HG02870 (cell line): ENCODE data around the gene CHMP1A.
"Not testable (repeated sequence)": the region's sequence is repeated elsewhere in the genome, so short reads cannot be mapped to it uniquely, and the experiment has no call there.

Source experiments
- ATAC-seq: cut with Tn5 transposase; IDR thresholded peaks from one replicate; pipeline ENCODE4 v1.9.1; 2021; ENCODE audit warnings: mild to moderate bottlenecking, moderate library complexity; ENCODE audit not compliant: unreplicated experiment

CHMP1A gene

GRCh38 chr16:89661215-89661614 lies 3.7 kb upstream of the CHMP1A start:
- no peak for ATAC-seq

- ATAC-seq = no peak
Observed at GRCh38 chr16:89660146-89660545, 2.6 kb upstream of the CHMP1A start.

GRCh38 chr16:89658221-89658879 lies 842 bp upstream of the CHMP1A start:
- ATAC-seq = no peak

GRCh38 chr16:89656435-89657121 lies 930 bp downstream of the CHMP1A start:
- no peak for ATAC-seq

GRCh38 chr16:89655062-89655643 lies 2.4 kb downstream of the CHMP1A start:
- no peak for ATAC-seq

- ATAC-seq = no peak
Observed at GRCh38 chr16:89653656-89654295, 3.7 kb downstream of the CHMP1A start.

GRCh38 chr16:89651584-89651983 lies 5.9 kb downstream of the CHMP1A start:
- ATAC-seq = no peak

GRCh38 chr16:89646906-89647305 lies 10.6 kb downstream of the CHMP1A start:
- ATAC-seq = no peak

- ATAC-seq = no peak
Observed at GRCh38 chr16:89646270-89646669, 11.2 kb downstream of the CHMP1A start.

- no peak for ATAC-seq
Observed at GRCh38 chr16:89645122-89645521, 12.4 kb downstream of the CHMP1A start.

GRCh38 chr16:89643769-89644300 lies 13.7 kb downstream of the CHMP1A start:
- no peak for ATAC-seq

GRCh38 chr16:89642574-89642973 lies 14.9 kb downstream of the CHMP1A start:
- ATAC-seq = no peak

GRCh38 chr16:89641458-89642119 lies 15.9 kb downstream of the CHMP1A start:
- ATAC-seq = no peak

- no peak for ATAC-seq
Observed at GRCh38 chr16:89639385-89639784, 18.1 kb downstream of the CHMP1A start.

GRCh38 chr16:89638455-89638854 lies 19.1 kb downstream of the CHMP1A start:
- no peak for ATAC-seq

- no peak for ATAC-seq
Observed at GRCh38 chr16:89637379-89637778, 20.1 kb downstream of the CHMP1A start.

- no peak for ATAC-seq
Observed at GRCh38 chr16:89636663-89637062, 20.8 kb downstream of the CHMP1A start.

GRCh38 chr16:89634463-89635385 lies 22.8 kb downstream of the CHMP1A start:
- not testable (repeated sequence) for ATAC-seq

- no peak for ATAC-seq
Observed at GRCh38 chr16:89633064-89633631, 24.4 kb downstream of the CHMP1A start.
